ENCODE measurements around the gene DDX3Y.

Gene DDX3Y

DNA sequence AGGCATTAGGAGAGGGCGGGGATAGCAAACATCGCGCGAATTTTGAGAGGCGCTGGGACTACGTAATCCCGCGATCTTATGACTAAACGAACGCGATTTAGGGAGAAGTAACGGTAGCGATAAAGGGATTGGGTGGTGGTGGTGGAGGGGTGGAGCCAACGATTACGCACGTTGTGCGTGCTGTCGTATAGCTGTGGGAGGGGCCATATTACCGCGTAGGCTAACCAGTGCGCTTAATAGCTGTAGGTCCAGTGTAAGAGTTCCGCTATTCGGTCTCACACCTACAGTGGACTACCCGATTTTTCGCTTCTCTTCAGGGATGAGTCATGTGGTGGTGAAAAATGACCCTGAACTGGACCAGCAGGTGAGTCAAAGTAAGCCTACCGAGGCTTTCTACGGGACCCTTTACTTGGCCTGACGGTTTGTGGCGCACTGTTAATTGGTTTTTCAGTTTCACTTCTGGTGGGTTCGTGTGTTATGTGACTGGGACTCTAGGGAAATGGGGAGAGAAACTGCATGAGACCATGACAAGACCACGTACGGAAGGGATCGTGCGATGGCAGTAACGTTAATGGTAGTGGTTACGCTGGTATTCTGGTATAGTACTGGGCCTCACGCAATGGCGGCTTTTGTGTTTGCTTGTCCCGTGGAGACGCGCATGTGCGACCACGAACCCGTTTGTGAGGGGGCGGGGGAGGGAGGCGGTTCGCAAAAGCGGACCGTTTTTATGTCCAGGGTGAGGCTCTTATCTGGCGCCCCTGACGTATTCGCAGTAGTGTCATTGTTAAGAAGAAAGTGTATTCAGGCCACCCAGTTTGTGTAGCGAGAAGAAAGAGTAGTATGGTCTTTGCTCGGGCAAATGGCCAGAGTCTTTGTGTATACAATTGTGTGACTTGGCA is at the start of gene DDX3Y:
DDX3Y (plus strand) TSS at position 251 of the 899 bp plus-strand sequence; CDS start at position 320, 69 bp downstream.
- peak; percentile 92 for DNase-seq

DNA sequence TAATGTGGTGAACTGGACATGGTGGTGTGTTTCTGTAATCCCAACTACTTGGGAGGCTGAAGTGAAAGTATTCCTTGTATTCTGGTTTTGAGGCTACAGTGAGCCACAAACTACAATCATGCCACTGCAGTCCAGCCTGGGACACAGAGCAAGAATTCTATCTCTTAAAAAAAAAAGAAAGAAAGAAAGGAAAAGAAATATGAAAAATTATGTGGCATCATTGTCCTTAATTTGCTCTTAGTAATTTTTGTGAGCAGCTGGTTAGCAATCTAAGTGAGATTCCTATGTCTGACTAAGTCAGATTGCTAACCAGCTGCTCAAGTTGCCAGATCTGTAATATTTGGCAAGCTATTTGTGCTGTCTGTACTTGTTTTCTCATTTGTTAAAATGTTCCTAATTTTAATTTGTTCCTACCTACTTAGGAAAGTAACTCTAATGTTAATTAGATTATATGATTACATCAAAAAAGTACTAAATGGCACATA is 48.8 kb upstream of the DDX3Y start:
- no peak for DNase-seq

DNA sequence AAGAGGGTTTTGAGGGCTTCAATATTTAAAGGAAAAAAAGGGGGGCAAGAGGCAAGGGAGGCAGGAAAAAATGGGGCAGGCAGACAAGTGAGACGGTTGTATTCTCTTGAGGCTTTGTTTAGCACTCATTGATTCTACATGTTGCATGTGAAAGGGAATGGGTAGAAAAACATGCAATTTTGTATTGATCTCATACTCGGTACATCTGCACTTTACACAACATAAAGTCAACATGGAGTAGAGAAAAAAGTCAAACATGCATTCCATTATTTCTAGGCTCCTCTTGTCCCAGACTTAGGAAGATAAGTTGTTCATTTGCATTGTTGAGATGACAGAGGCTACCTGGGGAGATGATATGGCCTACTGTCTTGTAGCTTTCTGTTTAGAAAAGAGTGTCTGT is 36.7 kb upstream of the DDX3Y start:
- DNase-seq, result no peak

DNA sequence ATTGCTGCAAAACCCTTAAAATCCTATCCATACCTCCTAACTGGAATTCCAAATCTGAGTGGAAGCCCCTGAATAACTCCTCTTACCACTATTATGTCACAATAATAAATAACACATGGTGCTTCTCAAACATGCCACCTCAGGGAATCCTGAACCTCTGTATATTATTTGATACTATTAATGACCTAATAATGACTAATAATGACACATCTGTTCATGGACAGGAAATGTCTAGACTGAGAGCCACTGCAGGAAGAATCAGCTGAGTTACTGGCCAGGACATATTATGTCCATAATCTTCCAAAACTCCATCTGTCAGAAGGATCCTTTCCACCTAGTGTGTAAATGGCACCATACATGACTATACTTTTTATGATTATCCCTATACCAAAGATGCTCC is 7.7 kb upstream of the DDX3Y start:
- no peak for DNase-seq

DNA sequence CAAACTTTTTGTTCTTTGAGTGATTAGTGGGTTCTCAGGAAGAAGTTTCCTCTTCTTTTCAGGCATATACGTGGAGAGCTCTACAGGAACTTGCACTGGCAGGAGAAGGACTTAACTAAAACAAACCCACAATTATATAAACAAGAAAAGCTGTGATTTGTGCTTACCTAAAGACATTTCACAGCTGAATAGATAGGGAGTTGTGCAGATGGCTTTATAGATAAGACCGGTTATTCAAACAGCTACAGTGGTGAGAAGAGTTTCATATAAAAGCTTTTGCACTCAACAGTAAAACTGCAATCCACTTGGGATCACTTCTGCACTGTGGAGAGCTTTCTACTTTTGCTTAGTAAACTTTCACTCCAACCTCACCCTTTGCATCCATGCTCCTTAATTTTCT is 6.1 kb upstream of the DDX3Y start:
- no peak for DNase-seq

DNA sequence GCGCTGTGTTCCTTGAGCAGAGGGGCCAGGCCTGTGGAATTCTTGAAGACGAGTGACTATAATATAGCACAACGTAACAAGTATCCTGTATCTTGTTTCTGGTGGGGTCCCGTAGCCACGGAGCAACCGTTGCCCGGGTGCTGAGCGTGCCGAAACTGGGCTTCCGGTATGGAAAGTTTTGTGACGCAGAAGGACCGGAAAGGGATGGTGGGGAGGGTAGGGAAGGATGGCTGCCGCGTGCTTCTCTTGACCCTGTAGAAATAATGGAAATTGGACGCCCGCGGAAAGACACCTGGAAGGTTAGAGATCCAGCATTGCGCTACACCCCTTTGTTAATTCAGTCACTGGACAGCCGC is 827 bp downstream of the DDX3Y start:
- DNase-seq, result peak; percentile 46

DNA sequence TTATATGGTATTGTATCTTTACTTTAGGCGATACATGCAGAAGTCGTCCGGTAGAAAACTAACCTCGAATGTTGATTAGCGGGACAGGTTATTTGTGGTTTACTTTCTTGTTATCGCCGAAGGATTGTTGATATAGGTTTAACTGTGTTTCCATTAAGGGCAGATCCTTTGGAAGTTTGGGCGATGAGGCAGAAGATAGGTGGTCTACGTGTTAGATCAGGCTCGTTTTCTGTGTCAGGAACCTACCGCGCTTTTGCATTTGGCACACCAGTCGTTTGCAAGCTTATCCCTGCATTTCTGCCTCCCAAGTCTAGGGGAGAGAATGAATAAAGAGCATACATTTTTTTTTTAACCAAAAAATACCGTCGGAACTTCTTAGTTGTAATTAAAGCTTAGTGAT is 1.2 kb downstream of the DDX3Y start:
- DNase-seq, result no peak

DNA sequence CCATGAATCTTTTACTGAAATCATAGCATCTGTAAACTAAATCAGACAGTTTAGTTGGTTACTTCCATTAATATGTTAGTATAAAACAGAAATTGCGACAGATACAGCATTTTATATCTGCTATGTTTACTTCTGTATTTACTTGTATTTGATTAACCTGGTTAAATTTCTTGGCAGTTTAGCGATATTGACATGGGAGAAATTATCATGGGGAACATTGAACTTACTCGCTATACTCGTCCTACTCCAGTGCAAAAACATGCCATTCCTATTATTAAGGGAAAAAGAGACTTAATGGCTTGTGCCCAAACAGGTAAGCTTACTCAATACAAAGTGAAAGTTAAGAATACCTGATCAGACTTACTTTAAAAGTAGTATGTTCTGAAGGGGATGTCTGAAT is 8.9 kb downstream of the DDX3Y start:
- no peak for DNase-seq

DNA sequence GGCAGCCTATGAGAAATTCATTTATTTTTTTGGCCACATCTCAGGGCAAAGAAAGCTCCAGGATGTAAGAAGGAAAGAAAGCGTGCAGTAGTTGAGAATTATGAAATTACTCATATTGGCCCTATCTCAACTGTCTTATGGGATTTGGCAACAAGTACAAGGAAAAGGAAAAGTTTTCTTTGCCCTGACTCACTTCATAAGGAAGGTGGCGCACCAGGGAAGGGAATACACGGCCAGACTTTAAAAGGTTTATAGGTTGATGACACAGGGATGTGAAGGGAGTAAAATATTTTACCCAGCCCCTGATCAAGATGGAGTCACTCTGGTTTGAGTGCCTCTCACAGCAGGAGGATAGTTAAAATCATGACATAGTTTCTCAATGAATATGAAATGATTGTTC is 23.4 kb downstream of the DDX3Y start:
- DNase-seq, result no peak

DNA sequence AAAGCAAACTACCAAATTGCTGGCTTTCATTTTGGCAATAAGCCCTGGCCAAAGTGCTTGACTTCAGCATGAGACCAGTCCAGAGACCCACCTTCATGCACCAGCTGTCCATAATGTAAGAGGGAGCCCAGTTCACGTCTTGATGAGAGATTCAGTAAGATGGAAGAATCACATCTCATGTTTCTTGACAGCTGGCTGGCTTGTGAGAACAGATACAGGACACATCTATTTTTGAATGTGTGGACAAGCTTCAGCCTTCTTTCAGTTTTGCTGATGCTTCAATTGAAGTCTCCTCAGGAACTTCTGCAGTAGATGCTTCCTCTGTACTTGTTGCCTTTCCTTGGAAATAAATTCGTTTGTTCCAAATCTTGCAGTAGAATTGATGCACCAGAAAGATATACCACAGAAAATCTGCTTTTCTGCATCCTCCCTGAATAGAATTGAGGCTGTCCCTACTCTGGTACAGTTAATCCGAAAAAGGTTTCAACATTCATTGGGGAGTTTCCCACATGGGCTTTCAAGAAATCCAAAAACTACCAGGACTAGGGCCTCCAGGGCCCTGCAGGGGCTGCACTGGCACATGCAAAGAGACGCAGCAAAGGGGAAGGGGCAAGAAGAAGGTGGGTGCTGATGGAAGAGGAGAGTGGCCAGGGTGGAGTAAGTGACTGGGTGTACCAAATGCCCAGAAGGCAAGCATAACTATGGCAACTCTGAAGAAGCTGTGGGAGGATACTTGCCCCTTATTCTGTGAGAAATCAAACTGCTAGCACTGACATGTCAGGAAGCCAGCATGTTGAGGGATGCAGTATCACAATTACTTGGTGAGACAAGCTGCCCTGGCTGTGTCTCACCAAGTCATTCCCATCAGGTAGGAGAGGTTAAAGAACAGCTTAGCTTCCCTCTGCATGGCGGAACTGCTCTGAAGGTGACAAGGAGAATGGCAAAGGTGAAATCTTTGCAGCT is 37.3 kb downstream of the DDX3Y start:
- no peak for DNase-seq
